NB4 (cell line): ENCODE results near the gene CALD1.

ENCODE experiments used
- DNase-seq: peaks from one replicate; pipeline ENCODE4 v3.0.0; 2010; ENCODE audit warnings: low read depth
- H3K4me3 ChIP-seq: one replicate; pipeline ENCODE4 v1.5.1; 2011; ENCODE audit warnings: mild to moderate bottlenecking, low read depth, low read length, moderate library complexity
- MYC ChIP-seq: IDR thresholded peaks from 2 replicates; pipeline ENCODE4 v1.6.1; 2011; ENCODE audit warnings: low read depth, low read length
- POLR2A ChIP-seq: IDR thresholded peaks from 2 replicates; pipeline ENCODE4 v1.6.1; 2011; ENCODE audit warnings: mild to moderate bottlenecking; ENCODE audit not compliant: insufficient read length; ENCODE audit errors: extremely low read depth
- TF ChIP-seq, protein P1 (sequence below): IDR thresholded peaks from 2 replicates; pipeline ENCODE4 v1.6.1; 2011; ENCODE audit warnings: low read depth, low read length
- TF ChIP-seq, protein P2 (sequence below): IDR thresholded peaks from one replicate; pipeline ENCODE4 v1.5.1; 2012; ENCODE audit warnings: low read depth, low read length

Gene CALD1

DNA sequence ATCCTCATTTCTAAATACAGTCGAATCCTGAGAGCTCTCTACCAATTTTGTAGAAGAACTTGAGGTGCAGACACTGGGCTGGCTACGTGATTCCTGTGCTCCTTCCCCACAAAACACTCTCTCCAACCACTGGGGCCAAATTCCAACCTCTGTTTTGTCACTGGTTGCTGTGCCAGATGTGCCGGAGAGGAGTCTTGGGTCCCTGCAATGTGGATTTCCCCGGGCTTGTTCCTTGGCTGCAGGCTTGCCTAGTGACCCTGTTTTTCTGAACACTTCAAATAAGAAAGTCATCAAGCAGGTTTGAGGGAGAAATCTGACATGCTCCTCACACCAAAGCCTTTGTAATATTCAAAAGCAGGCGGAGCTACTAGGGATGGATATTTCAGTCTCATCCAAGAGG lies 162.5 kb downstream of the CALD1 start:
- DNase-seq: no peak
- TF ChIP-seq, protein P1, sequence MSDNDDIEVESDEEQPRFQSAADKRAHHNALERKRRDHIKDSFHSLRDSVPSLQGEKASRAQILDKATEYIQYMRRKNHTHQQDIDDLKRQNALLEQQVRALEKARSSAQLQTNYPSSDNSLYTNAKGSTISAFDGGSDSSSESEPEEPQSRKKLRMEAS: no peak
- TF ChIP-seq POLR2A (no peak), MYC (no peak)
- TF ChIP-seq, protein P2, sequence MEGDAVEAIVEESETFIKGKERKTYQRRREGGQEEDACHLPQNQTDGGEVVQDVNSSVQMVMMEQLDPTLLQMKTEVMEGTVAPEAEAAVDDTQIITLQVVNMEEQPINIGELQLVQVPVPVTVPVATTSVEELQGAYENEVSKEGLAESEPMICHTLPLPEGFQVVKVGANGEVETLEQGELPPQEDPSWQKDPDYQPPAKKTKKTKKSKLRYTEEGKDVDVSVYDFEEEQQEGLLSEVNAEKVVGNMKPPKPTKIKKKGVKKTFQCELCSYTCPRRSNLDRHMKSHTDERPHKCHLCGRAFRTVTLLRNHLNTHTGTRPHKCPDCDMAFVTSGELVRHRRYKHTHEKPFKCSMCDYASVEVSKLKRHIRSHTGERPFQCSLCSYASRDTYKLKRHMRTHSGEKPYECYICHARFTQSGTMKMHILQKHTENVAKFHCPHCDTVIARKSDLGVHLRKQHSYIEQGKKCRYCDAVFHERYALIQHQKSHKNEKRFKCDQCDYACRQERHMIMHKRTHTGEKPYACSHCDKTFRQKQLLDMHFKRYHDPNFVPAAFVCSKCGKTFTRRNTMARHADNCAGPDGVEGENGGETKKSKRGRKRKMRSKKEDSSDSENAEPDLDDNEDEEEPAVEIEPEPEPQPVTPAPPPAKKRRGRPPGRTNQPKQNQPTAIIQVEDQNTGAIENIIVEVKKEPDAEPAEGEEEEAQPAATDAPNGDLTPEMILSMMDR: no peak
- H3K4me3 ChIP-seq: no peak overlapping the region

DNA sequence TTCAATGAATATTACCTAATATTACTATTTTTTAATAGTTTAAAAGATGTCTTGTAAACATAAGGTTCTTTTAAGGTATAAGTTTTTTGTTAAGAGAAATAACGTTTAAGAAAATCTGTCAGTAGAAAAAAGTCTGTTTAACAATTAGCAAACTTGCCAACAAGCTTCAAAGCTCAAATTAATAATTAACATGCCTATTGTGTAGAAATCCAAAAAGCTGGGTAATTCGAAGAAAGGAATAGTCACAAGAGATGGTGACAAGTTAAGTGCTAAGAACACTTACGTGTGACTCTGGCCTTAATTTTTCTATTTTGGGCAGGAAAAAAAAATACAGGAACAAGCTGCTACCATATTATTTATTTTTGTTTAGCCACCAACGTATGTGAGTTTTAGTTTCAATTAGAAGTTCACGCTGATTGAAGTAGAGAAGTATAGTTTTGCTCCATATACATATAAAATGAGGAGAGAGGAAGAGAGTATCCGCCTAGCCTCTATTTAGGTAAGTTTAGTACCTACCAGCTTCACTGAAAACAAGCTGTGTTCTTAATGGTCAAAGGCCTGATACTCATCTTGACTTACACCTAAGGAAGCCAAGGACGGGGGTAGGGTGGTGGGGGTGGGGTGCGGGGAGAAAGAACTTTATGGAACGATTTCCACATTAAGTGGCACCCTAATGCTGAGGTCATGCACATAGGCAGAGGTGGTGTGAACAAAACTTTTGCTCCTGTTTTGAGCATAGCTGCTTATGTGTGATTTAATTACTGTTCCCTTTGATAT lies 163.4 kb downstream of the CALD1 start:
- TF ChIP-seq, protein P2: no peak
- TF ChIP-seq POLR2A (no peak), MYC (no peak)
- TF ChIP-seq, protein P1: no peak
- H3K4me3 ChIP-seq: no peak overlapping the region
- no peak for DNase-seq

DNA sequence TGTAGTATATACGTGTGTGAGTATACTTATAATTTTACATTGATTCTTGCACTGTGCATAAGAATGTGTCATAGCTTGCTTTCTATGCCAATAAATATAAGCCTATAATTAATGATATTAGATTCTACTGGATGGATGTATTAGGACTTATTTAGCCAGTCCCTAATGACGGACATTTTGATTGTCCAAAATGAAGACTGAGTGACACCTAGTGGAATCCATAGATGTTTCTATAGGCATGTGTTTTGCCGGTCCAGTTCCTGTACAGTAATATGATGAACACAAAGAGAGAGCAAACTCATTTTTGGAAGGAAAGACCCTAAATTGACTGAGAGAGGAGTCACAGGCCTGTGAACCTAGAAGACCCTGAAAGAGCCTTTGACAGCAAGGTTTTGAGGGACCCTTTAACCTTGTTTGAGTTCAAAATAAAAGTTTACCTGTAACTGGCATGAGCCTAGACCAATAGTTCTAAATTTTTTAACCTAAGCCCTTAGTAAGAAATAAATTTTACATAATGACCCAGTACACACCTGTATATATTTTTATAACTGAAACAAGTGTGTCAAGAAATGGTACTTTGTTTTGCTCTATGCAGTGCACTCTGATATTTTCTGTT lies 164.5 kb downstream of the CALD1 start:
- peak; percentile 56 for DNase-seq
- TF ChIP-seq, protein P2: peak; percentile 25
- TF ChIP-seq, protein P1: no peak
- H3K4me3 ChIP-seq: no peak overlapping the region

DNA sequence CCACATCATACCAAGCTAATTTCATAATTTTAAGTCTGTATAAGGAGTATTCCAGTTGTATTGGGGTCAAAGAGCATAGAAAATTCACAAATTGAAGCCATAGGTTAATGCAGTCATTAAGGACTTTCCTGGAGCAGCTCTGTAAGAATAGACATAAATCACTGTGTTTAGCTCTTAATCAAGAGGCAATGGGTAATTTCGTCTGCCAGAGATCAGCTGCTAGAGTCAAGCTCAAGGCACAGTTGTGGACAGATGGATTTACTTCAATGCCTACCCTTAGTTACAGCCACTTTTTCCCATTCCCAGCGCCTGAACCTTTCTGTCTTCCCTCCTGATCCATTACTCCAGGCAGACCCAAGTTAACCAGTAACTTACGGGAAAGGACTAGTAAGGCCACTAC lies 166.3 kb downstream of the CALD1 start:
- H3K4me3 ChIP-seq: no peak overlapping the region
- no peak for DNase-seq
- TF ChIP-seq, protein P2: no peak
- TF ChIP-seq POLR2A: no peak
- TF ChIP-seq, protein P1: no peak
- TF ChIP-seq MYC: no peak

DNA sequence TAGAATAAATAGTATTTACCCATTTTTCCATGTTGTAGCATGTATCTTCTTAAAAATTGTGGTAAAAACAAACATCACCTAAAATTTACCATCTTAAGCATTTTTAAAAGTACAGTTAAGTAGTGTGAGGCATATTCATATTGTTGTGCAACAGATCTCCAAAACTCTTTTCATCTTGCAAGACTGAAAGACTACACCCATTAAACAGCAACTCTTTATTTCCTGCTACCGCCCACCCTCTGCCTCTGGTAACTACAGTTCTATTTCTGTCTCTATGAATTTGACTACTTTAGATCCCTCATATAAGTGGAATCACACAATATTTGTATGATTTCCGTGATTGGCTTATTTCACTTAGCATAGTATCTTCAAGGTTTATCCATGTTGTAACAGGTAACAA lies 166.8 kb downstream of the CALD1 start:
- DNase-seq: no peak
- H3K4me3 ChIP-seq: no peak overlapping the region
- TF ChIP-seq, protein P1: no peak
- TF ChIP-seq, protein P2: no peak
- no peak for TF ChIP-seq MYC
- TF ChIP-seq POLR2A: no peak
